Uterus (tissue), 2 donors: ENCODE data around the gene DYNLRB2.

Source experiments
- CTCF ChIP-seq, 4 experiments: fragments of 200-600 bp in 2 of 4; fragments of 450-650 bp in 2 of 4; sonication (generic) in 2 of 4; IDR thresholded peaks; one replicate each; pipeline ENCODE4 v1.5.1; 2016 to 2019; ENCODE audit warnings: antibody characterized with exemption in 4 of 4, mild to moderate bottlenecking in 2 of 4, moderate library complexity in 1 of 4
- POLR2A ChIP-seq, 2 donors: fragments of 450-650 bp; IDR thresholded peaks; one replicate each; pipeline ENCODE4 v1.6.1; 2016; ENCODE audit warnings: antibody characterized with exemption in 2 of 2, mild to moderate bottlenecking in 1 of 2, moderate library complexity in 1 of 2

GRCh38 chr16:80599466-80599865 is 58.7 kb downstream of the DYNLRB2 start:
- TF ChIP-seq CTCF (IDR thresholded peaks at IDR 0.05) (no peak), POLR2A (IDR thresholded peaks at IDR 0.05) (no peak)
